H7 (cell line): ENCODE results near the gene ZNF222. TPM values are rescaled to one million over a fixed set of nuclear protein-coding genes. Genes with fewer than 3 reads are reported as not detected.

Experiments
- DNase-seq: peaks from one replicate; pipeline ENCODE4 v3.0.0; 2012
- H3K27me3 ChIP-seq: 2 replicates; pipeline ENCODE4 v1.6.0; 2011; ENCODE audit warnings: mild to moderate bottlenecking, low read length; ENCODE audit not compliant: control insufficient read depth, insufficient read depth
- H3K36me3 ChIP-seq: replicated peaks from 2 replicates; pipeline ENCODE4 v1.5.1; 2011; ENCODE audit warnings: low read length; ENCODE audit not compliant: control insufficient read depth, insufficient read depth
- H3K4me3 ChIP-seq: 2 replicates; pipeline ENCODE4 v1.5.1; 2011; ENCODE audit warnings: low read depth, mild to moderate bottlenecking, control low read depth, low read length, moderate library complexity; ENCODE audit not compliant: insufficient read depth
- total RNA-seq: library from RNA; depleted of rRNA; stranded (reverse); fragments of >200 nt; shearing (Covaris generic); gene quantifications from 2 replicates; pipeline ENCODE4 v1.2.3, GENCODE V29; 2014; rRNA removed

The ZNF222 gene
- total RNA-seq: 1.8 and 4.3 TPM in 2 replicates

GRCh38 chr19:44025217-44025936 is at the start of gene ZNF222:
ZNF222 (plus strand) TSS chr19:44025379; CDS start chr19:44025437, 58 bp downstream.
- Histone ChIP-seq H3K36me3 (peaks cover 7% of the 10 kb centered on the region), H3K4me3 (peak within 1 kb of the TSS; percentile 79), H3K27me3 (no peaks in the 10 kb centered on the region; the same call in 1 of the 2 replicates)
- DNase-seq: peak; percentile 67

GRCh38 chr19:43976732-43977131 is 48.4 kb upstream of the ZNF222 start:
- no peaks in the 10 kb centered on the region for H3K36me3 ChIP-seq
- no peak for DNase-seq
- H3K27me3 ChIP-seq: no peaks in the 10 kb centered on the region
- no peak overlapping the region for H3K4me3 ChIP-seq

DNA sequence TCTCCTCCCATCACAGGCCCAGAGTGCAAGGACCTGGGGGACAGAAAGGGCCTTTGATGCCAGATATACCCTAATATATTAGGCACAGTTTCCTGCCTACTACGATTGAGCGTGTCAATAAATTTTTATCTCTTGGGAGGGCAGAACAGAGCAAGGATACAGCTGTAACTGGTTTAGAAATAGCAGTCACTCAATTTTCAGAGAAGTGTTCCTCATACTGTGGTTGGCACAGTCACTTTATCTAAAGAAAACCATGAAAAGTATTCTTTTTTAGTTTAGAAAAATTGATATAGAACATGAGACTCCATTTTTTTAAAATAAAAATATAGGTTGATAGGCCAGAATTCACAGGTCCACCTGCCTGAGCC is 41.7 kb upstream of the ZNF222 start:
- Histone ChIP-seq H3K27me3 (no peaks in the 10 kb centered on the region), H3K4me3 (no peak overlapping the region), H3K36me3 (no peaks in the 10 kb centered on the region)
- no peak for DNase-seq

DNA sequence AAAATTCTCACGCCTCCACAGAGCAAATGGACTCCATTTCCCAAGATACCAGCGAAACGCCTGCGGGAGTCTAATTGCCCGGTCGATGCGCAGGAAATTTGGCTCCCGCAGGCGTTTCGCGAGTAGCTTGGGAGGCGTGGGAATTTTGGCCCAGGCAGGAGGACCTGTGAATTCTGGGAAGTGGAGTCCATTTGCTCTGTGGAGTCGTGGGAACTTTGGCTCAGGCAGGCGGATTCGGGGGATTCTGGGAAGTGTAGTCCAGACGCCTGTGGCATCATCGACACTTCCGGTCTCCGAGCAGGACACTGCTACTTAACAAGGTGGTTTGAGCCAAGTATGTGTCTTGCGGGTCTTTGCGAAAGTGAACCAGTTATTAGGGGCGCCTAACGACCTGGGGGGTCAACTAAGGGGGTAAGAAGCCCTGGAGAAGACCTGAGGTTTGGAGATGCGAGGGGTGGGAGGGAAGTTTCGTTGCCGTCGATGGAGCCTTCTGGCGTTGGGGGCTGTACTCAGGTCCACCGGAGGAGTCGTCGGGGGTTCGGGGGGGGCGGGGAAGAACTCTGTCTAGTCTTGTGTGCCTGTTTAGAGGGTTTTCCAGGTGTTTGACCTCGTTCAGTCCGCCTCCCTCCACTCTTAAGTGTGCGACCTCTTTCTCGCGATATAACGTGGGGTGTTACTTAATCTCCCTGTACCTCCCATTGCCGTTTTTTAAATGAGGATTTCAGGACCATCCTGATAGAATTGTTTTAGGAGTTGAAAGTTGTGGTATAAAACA is 41.1 kb upstream of the ZNF222 start, which contains the start of gene ZNF155:
TSS of gene ZNF155 (plus strand) at position 277 of the 775 bp plus-strand sequence. CDS start 4,356 bp downstream, outside the sequence.
- H3K36me3 ChIP-seq: no peaks in the 10 kb centered on the region
- H3K4me3 ChIP-seq: peak within 1 kb of the TSS; percentile 77
- H3K27me3 ChIP-seq: no peaks in the 10 kb centered on the region
- DNase-seq: peak; percentile 84

DNA sequence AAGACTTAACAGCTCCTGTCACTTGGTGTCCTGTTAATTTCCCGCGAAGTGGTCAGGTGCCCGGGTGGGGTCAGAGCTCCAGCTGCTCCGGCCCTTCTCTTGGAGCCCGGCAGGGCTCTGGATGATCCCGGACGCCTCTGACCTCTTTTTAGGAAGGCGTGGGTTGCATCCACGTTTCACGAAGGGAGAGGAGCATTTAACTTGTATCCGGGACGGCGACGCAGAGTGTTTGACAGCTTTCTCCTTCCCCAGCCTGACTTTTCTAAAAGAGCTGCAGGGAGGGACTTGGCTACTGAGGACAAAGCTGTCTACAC is 40.5 kb upstream of the ZNF222 start:
- DNase-seq: no peak
- Histone ChIP-seq H3K27me3 (no peaks in the 10 kb centered on the region), H3K36me3 (no peaks in the 10 kb centered on the region; the same call in 1 of the 2 replicates), H3K4me3 (peak overlapping the region; percentile 77)

DNA sequence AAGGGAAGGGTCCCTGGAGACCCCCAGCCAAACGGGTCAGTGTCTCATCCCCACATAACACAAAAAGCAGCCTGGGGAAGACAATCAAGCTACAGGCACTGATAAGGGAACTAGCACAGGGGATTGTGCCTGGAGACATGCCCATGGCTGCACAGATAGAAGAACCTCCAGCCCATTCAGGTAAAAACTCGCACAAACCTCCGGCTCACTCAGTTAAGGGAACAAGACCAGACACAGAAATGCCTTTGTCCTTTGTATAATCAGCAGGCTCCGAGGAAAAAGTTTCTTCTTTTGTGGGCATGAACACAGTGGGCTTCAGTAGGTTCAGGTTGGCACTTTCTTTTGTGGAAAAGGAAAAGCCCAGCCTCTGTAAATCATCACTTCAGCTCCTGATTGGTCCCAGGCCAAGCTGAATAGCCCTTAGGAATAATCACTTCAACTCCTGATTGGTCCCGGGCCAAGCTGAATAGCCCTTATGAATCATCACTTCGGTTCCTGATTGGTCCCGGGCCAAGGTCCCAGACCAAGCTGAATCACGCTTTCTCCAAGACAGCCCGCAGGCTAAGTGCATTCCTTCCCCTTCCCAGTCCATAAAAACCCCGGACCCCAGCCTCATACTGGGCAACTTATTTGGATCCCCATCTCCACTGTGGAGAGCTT is 27.4 kb upstream of the ZNF222 start:
- Histone ChIP-seq H3K36me3 (peaks cover 8% of the 10 kb centered on the region), H3K27me3 (no peaks in the 10 kb centered on the region), H3K4me3 (no peak overlapping the region)
- no peak for DNase-seq

DNA sequence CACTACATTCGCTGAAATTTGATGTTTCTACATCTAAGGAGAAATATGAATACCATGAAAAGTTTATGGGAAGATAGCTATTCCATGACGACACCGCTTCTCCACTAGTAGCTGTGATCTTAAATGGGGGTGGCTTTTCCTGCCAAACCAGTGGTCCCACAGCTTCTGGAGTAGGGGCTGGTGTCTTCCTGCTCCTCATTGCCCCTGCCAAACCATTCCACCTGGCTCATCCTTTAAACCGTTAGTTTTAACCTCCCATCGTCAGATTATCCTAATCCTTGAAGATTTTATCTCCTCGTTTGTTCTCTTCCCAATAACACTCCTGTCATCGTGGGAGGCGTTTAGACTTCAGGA is 23.0 kb upstream of the ZNF222 start:
- no peak for DNase-seq
- Histone ChIP-seq H3K4me3 (peak overlapping the region; percentile 62), H3K36me3 (no peaks in the 10 kb centered on the region), H3K27me3 (no peaks in the 10 kb centered on the region; the same call in 1 of the 2 replicates)

DNA sequence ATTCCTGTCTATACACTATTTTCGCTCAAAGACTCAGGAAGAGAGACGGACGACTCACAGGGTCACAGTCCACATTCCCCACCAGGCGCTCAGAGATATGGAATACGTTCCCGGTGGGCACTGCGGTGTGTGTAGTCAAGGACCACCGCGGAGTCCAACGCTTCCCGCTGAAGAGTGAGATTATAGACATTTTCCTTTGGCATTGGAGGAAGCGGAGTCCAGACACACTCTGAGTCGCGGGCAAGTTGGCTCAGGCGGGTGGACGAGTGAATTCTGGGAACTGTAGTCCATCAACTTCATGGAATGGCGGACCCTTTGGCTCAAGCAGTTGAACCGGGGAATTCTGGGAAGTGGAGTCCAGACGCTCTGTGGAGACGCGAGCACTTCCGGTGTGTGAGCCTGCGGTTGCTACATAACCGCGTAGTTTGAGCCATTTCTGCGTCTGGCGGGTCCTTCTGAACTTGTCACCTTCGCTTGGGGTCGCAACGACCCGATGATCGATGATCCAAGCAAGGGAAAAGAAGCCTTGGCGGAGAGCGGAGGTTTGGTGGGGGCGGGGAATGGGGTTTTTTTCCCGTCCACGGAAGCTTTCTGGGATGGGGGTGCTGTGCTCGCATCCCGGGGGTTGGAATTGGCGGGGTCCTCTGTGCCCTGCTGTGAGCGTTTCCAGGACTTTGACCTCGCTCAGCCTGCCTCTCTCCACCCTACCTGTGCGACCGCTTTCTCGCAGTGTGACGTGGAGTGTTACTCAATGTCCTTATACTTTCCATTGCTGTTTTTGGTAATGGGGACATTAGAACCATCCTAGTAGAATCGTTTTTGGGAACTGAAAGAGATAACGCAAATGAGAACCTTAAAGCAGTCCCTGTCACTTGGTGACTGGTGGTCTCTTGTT is 22.4 kb upstream of the ZNF222 start, which contains the start of gene ZNF230:
TSS of gene ZNF230 (plus strand) at position 392 of the 895 bp plus-strand sequence. CDS start 4,122 bp downstream, outside the sequence.
- no peaks in the 10 kb centered on the region for H3K36me3 ChIP-seq
- H3K4me3 ChIP-seq: peak within 1 kb of the TSS; percentile 62
- H3K27me3 ChIP-seq: no peaks in the 10 kb centered on the region; the same call in 1 of the 2 replicates
- DNase-seq: peak; percentile 75

DNA sequence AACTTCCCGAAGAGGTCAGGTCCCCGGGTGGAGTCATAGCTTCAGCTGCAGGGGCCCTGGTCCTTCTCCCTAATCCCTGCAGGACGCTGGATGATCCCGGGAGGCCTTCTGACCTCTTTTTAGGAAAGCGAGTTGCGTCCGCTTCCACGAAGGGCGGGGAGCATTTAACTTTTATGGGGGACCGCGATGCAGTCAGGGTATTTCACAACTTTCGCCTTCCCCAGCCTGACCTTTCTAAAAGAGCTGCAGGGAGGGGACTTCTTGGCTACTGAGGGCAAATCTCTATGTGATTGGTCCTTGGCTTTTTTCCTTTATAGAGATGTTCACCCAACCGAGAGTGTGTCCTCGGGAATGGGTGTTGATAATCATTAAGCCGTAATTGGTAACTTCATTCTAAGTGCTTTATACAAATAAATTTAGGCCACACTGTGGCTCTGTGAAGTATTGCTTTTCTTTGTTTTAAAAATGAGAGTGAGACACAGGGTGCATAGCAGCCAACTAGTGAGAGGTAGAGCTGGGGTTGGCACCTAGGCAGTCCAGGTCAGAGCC is 21.6 kb upstream of the ZNF222 start:
- peak overlapping the region; percentile 62 for H3K4me3 ChIP-seq
- peak; percentile 13 for DNase-seq
- H3K27me3 ChIP-seq: no peaks in the 10 kb centered on the region; the same call in 1 of the 2 replicates
- peaks cover 2% of the 10 kb centered on the region; the same call in 1 of the 2 replicates for H3K36me3 ChIP-seq

DNA sequence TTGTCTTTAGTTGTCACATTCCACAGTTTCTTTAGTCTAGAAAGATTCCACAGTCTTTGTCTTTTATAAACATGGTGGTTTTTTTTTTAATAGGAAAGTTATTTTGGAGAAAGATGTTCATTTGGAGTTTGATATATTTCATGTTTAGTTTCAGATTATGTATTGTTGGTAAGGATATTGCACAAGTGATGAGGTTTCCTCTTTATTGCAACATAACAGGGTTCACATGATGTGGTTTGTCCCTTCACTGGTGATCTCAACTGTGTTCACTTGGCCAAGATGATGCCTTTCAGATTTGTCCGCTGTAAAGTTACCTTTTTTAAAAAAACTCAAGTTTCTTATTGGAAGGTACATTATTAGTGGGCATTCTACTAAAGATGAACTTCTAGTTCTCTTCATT is 19.2 kb upstream of the ZNF222 start:
- Histone ChIP-seq H3K4me3 (no peak overlapping the region), H3K27me3 (no peaks in the 10 kb centered on the region; the same call in 1 of the 2 replicates), H3K36me3 (peaks cover 13% of the 10 kb centered on the region)
- DNase-seq: no peak

DNA sequence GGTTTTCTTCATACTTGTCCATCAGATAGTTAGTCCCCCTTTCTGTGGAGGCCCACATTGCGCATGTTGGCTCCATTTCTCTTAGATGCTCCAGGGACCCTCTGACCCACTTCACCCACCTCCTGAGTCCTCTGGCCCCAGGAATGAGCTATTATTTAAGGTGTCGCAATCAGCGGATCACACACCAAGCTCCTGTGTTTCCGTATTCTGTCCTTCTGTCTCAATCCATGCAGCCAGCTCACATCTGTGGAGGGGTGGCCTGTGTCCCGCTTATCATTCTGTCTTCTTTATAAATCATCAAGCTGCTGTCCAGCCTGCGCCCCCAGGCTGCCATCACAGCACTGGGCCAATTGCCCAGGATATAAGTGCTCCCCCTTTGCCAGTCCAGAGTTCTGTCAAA is 17.7 kb upstream of the ZNF222 start:
- no peak for DNase-seq
- no peaks in the 10 kb centered on the region; the same call in 1 of the 2 replicates for H3K27me3 ChIP-seq
- H3K36me3 ChIP-seq: peaks cover 14% of the 10 kb centered on the region
- no peak overlapping the region for H3K4me3 ChIP-seq

DNA sequence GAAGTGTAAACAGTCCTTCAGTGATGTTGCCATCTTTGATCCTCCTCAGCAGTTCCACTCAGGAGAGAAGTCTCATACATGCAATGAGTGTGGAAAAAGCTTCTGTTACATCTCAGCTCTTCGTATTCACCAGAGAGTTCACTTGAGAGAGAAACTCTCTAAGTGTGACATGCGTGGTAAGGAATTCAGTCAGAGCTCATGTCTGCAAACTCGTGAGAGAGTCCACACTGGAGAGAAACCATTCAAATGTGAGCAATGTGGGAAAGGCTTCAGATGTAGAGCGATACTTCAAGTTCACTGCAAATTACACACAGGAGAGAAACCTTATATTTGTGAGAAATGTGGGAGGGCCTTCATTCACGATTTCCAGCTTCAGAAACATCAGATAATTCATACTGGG is 14.7 kb upstream of the ZNF222 start:
- no peak for DNase-seq
- Histone ChIP-seq H3K4me3 (no peak overlapping the region), H3K36me3 (peaks cover 14% of the 10 kb centered on the region), H3K27me3 (no peaks in the 10 kb centered on the region)

DNA sequence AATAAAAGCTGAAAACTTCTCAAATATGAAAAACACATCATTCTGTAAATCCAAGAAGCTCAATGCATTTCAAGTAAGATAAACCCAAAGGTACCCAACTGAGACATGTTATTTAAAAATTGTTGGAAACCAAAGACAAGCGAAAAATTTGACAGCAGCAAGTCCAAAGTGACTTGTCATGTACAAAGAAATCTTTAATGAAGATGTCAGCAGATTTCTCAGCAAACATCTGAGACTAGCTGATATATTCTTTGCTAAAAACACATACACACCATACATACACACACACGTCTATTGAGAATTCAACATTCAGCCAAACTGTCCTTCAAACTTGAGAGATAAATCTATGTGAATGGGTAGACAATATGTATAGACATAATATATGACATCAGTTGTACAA is 5.7 kb upstream of the ZNF222 start:
- no peaks in the 10 kb centered on the region for H3K36me3 ChIP-seq
- H3K27me3 ChIP-seq: no peaks in the 10 kb centered on the region

More for the DNA sequence above, 5.7 kb upstream of the ZNF222 start:
- H3K4me3 ChIP-seq: no peak overlapping the region
- DNase-seq: no peak
